Cardiac fibroblast (primary cell): Measurements from ENCODE around the gene CHKB.
"Not testable (repeated sequence)": the region's sequence is repeated elsewhere in the genome, so short reads cannot be mapped to it uniquely, and the experiment has no call there.

Experiments used
- DNase-seq, 2 donors: peaks; one replicate each; pipeline versions ENCODE4 v3.0.0 to v3.0.0-alpha.2; 2010; ENCODE audit warnings: low read depth in 2 of 2
- H3K4me3 ChIP-seq, 2 donors: replicated peaks in 1 of 2; 1 replicate in 1 of 2; 2 replicates in 1 of 2; pipeline ENCODE4 v1.5.1; 2011; ENCODE audit warnings: low read depth in 2 of 2, low read length in 2 of 2, mild to moderate bottlenecking in 2 of 2, moderate library complexity in 1 of 2
- TF ChIP-seq, protein P1 (sequence below): IDR thresholded peaks from one replicate; pipeline ENCODE4 v1.5.1; 2011; ENCODE audit warnings: low read depth, mild to moderate bottlenecking, low read length, inconsistent platforms

The CHKB gene

DNA sequence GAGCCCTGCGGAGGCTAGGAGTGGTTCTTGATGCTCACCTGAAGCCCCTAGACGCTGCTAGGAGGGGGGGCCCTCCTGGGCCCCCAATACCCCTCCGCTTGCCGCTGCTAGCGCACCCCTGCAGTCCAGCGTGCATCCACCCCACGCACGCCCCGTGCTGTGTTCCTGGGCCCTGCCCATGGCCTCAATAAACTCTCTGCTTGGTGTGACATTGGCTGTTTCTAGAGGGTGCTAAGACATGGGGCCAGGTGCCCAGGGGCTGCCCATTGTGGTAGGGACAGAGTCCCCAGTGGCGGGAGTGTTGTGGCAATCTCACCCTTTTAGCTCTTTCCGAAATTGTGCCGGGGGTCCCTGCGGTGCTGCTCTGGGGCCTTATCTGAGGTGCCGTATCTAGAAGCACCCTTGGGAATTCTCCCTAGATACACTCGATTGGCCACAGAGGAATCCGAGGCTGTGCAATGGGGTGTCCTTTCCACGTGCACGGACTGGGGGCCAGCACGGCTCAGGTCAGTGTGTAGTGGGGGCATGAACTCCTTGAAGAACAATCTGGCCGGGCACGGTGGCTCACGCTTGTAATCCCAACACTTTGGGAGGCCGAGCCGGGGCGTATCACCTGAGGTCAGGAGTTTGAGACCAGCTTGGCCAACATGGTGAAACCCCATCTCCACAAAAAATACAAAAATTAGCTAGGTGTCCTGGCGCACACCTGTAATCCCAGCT lies 28.9 kb upstream of the CHKB start:
- no peak overlapping the region for H3K4me3 ChIP-seq
- TF ChIP-seq, protein P1, sequence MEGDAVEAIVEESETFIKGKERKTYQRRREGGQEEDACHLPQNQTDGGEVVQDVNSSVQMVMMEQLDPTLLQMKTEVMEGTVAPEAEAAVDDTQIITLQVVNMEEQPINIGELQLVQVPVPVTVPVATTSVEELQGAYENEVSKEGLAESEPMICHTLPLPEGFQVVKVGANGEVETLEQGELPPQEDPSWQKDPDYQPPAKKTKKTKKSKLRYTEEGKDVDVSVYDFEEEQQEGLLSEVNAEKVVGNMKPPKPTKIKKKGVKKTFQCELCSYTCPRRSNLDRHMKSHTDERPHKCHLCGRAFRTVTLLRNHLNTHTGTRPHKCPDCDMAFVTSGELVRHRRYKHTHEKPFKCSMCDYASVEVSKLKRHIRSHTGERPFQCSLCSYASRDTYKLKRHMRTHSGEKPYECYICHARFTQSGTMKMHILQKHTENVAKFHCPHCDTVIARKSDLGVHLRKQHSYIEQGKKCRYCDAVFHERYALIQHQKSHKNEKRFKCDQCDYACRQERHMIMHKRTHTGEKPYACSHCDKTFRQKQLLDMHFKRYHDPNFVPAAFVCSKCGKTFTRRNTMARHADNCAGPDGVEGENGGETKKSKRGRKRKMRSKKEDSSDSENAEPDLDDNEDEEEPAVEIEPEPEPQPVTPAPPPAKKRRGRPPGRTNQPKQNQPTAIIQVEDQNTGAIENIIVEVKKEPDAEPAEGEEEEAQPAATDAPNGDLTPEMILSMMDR: no peak
- no peak for DNase-seq

DNA sequence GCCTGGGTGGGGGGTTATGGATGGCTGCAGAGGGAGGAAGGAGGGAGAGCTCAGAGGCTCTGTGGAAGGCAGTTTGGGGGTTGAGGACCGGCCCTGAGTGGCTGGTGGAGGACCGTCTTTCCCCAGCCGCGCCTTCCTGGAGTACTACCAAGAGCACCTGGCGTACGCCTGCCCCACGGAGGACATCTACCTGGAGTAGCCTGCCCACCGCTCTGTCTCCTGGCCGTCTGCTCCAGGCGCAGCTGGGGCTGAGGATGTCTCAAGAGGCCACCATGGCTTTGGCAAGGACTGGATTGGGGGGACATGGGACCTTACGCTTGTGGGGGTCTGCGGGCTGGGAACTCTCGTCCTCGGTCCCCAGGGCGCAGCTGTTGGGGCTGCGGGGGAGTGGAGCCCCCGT lies 27.9 kb upstream of the CHKB start:
- no peak for DNase-seq
- H3K4me3 ChIP-seq: no peak overlapping the region
- TF ChIP-seq, protein P1: no peak

DNA sequence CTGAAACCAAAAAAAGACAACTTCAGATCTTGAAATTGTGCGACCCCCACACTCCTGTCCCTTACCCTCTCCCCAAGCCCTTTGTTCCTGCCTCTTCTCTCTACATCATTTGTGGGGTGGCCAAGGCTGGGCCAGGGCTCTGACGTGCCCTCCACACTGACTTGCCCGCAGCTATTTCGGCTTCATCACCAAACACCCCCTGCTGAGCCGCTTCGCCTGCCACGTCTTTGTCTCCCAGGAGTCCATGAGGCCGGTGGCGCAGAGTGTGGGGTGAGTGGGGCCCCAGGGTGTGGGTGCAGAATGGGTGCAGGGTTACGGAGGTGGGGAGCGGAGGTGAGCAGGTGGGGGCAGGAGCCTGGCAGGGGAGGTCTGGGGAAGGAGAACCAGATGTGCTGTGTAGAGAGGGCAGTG lies 27.4 kb upstream of the CHKB start:
- no peak for DNase-seq
- TF ChIP-seq, protein P1: no peak
- H3K4me3 ChIP-seq: no peak overlapping the region

DNA sequence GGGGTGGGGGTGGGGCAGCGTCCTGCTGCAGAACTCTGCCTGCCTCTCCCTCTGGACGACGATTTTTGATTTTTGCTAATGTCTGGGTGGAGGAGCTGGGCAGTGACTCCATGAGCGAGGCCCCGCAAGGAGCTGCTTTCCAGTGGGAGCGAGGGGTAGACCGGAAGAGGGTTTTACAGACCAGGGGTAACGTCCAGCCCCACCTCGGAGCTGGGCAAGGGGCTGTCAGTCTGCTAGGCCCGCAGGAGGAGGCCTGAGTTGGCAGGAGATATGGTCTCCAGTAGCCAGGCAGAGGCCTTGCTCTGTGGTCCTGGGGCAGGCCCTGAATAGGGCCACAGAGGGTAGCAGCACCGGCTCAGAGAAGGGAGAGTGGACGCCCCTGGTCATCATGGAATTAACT lies 26.9 kb upstream of the CHKB start:
- no peak overlapping the region for H3K4me3 ChIP-seq
- TF ChIP-seq, protein P1: no peak
- DNase-seq: no peak

DNA sequence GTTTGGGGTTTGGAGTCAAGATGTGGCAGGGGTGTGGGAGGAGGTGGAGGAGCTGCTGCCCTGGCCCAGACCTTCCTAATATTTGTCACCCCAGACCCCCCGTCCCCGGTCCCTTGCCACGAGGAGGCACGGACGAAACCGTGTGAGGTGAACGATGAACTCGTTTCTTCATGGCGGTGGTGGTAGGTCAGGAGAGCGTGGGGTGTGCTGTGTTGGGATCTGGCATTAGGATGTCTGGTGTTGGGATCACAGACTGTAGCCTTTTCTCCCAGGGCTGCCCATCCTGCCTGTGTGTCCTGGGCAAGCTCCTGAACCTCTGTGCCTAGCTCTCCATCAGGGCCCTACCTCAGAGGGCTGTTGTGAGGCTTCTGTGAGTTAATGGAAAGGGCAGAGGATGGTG lies 26.3 kb upstream of the CHKB start:
- TF ChIP-seq, protein P1: no peak
- no peak for DNase-seq
- H3K4me3 ChIP-seq: no peak overlapping the region

DNA sequence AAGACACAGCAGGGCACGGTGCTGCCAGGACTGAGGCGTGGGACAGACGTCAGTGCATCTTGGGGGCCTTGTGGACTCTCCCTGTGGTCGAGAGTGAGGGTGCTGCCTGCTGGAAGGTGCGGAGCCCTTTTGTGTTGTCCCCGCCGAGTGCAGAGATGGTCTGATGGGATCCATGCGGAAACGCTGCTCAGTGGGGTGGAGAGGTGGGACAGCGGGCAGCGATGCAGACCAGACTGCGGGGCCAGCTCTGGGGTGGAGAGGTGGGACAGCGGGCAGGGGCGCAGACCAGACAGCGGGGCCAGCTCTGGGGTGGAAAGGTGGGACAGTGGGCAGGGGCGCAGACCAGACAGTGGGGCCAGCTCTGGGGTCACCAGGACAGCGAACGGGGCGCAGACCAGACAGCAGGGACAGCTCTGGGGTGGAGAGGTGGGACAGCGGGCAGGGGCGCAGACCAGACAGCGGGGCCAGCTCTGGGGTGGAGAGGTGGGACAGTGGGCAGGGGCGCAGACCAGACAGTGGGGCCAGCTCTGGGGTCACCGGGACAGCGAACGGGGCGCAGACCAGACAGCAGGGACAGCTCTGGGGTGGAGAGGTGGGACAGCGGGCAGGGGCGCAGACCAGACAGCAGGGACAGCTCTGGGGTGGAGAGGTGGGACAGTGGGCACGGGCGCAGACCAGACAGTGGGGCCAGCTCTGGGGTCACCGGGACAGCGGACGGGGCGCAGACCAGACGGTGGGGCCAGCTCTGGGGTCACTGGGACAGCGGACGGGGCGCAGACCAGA lies 25.6 kb upstream of the CHKB start:
- H3K4me3 ChIP-seq, DNase-seq: not testable (repeated sequence)

DNA sequence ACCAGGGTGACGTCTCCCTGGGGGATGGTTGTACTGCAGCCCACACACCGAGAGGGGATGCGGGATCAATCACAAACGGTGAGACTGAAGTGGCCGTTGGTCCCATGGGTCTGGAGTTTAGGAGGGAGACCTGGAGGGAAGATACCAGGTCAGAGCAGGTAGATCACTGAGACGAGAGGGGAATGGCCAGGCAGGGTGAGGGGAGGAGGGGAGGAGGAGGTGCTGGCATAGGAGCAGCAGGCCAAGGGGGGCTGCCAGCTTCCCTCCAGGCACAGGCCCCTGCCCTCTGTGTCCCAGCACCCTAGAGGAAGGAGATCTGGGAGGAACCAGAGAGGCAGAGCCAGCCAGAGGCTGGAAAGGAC lies 25.0 kb upstream of the CHKB start:
- TF ChIP-seq, protein P1: no peak
- no peak for DNase-seq

More for the DNA sequence above, 25.0 kb upstream of the CHKB start:
- H3K4me3 ChIP-seq: no peak overlapping the region
